ENCODE data around the gene CNTF.

Gene CNTF

DNA sequence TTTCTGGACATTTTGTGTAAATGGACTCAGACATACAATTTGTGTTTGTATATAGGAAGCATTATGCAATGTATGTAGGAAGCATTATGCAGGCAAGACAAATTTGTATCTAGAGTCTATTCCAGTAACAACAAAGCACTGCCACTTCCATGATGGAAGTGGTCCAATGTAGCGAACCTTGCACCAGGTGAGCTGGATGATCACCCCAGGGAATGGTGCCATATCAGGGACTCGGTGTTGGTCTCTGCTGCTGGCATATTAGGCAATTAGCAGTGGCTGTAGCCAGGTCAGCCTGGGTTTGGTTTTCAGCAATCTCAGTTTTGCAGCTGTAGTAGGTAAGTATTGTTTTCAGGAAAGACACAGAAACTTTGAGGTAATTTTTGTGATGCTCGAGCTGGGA is 30.8 kb upstream of the CNTF start:
- H3K36me3 ChIP-seq (ENCODE audit: control insufficient read depth in 2 of 2, insufficient read depth in 1 of 2, low read length in 2 of 2), result peaks cover 0 to 23% of the 10 kb centered on the region in 2 experiments; a peak in 1 of 3 replicates
- no peak for TF ChIP-seq ZNF785 (tag by site-specific recombination; IDR thresholded peaks at IDR 0.05)
- no peak for TF ChIP-seq TCF7L2 (IDR thresholded peaks at IDR 0.05; ENCODE audit: borderline replicate concordance, low read depth, low read length)
- TF ChIP-seq ZEB2 (tag by site-specific recombination; IDR thresholded peaks at IDR 0.05), result no peak
- TF ChIP-seq HOXD13 (CRISPR knock-in tag; IDR thresholded peaks at IDR 0.05; ENCODE audit: borderline replicate concordance), result no peak
- TF ChIP-seq, protein P1, sequence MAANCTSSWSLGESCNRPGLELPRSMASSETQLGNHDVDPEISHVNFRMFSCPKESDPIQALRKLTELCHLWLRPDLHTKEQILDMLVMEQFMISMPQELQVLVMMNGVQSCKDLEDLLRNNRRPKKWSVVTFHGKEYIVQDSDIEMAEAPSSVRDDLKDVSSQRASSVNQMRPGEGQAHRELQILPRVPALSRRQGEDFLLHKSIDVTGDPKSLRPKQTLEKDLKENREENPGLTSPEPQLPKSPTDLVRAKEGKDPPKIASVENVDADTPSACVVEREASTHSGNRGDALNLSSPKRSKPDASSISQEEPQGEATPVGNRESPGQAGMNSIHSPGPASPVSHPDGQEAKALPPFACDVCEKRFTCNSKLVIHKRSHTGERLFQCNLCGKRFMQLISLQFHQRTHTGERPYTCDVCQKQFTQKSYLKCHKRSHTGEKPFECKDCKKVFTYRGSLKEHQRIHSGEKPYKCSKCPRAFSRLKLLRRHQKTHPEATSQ (tag by site-specific recombination; IDR thresholded peaks at IDR 0.05), result no peak
- no peak for TF ChIP-seq GLIS2 (tag by site-specific recombination; IDR thresholded peaks at IDR 0.05)
- TF ChIP-seq PBX3 (CRISPR knock-in tag; IDR thresholded peaks at IDR 0.05), result no peak
- H3K9me3 ChIP-seq (ENCODE audit: control insufficient read depth, insufficient read depth, low read depth, low read length), result no peaks in the 10 kb centered on the region
- no peak overlapping the region for H3K4me3 ChIP-seq (ENCODE audit: low read depth, low read length)
- H3K4me1 ChIP-seq (ENCODE audit: control insufficient read depth, insufficient read depth, low read length), result peaks cover 3% of the 10 kb centered on the region; the same call in 1 of the 2 replicates
- ChIA-PET CTCF (no interaction called here), POLR2A (no interaction called here)
- no peak overlapping the region for H3K27ac ChIP-seq (ENCODE audit: extremely low read depth, low read depth, low read length)

- no peak overlapping the region for H3K4me3 ChIP-seq (ENCODE audit: low read depth, low read length)
- ChIA-PET POLR2A (no interaction called here), CTCF (no interaction called here)
- peaks cover 6% of the 10 kb centered on the region; the same call in 1 of the 2 replicates for H3K4me1 ChIP-seq (ENCODE audit: control insufficient read depth, insufficient read depth, low read length)
- no peaks in the 10 kb centered on the region for H3K9me3 ChIP-seq (ENCODE audit: control insufficient read depth, insufficient read depth, low read depth, low read length)
- TF ChIP-seq ZNF555 (tag by site-specific recombination; conservative IDR thresholded peaks at IDR 0.05) (no peak), ZNF600 (tag by site-specific recombination; IDR thresholded peaks at IDR 0.05) (0 out of 2 replicates have a peak, but pooled peaks have one; percentile 13), PRDM1 (tag by site-specific recombination; IDR thresholded peaks at IDR 0.05) (peak; percentile 65; the same call in 1 of the 2 replicates), ZFHX2 (tag by site-specific recombination; conservative IDR thresholded peaks at IDR 0.05) (peak; percentile 26; the same call in 1 of the 2 replicates)
- no peak overlapping the region for H3K27ac ChIP-seq (ENCODE audit: extremely low read depth, low read depth, low read length)
- H3K36me3 ChIP-seq (ENCODE audit: control insufficient read depth in 2 of 2, insufficient read depth in 1 of 2, low read length in 2 of 2), result peaks cover 0 to 17% of the 10 kb centered on the region in 2 experiments; a peak in 1 of 3 replicates
Observed at GRCh38 chr11:58592760-58593472, 29.5 kb upstream of the CNTF start.

DNA sequence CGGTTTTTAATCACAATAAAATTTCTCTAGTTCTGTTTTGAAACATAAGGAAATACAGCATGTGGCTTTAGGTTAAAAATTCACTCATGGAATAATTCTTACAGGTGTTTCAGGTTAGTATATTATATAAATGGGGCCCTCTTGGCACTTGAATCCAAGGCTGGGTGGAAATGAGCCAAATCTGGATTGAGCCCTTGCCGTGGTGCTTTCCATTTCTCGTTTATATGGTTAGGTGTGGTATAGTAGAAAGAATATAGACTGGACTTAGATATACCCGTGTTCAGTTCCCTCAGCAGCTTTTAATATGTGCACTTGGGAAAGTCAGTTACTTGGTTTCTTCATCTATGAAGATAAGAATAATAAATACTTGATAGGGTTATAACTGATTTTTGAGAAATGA is 27.6 kb upstream of the CNTF start:
- H3K9me3 ChIP-seq (ENCODE audit: control insufficient read depth, insufficient read depth, low read depth, low read length), result no peaks in the 10 kb centered on the region
- H3K4me1 ChIP-seq (ENCODE audit: control insufficient read depth, insufficient read depth, low read length), result peaks cover 6% of the 10 kb centered on the region; the same call in 1 of the 2 replicates
- ChIA-PET CTCF (interaction anchor here (0.6 to 0.9 kb wide), 2 partner anchors 9 to 157 kb away, joined by 3 read pairs; no protein-coding TSS in a partner anchor), POLR2A (interaction anchor here (0.7 kb wide), 1 partner anchor 364 kb away, joined by 6 read pairs; no protein-coding TSS in a partner anchor)
- TF ChIP-seq ZNF354C (tag by site-specific recombination; IDR thresholded peaks at IDR 0.05; ENCODE audit: borderline replicate concordance, low read depth) (no peak), ZNF791 (tag by site-specific recombination; IDR thresholded peaks at IDR 0.05) (no peak), ZNF175 (tag by site-specific recombination; IDR thresholded peaks at IDR 0.05) (no peak), ZNF621 (tag by site-specific recombination; IDR thresholded peaks at IDR 0.05) (no peak), ZNF677 (tag by site-specific recombination; IDR thresholded peaks at IDR 0.05) (no peak), ZNF623 (tag by site-specific recombination; IDR thresholded peaks at IDR 0.05) (no peak), ZXDB (tag by site-specific recombination; IDR thresholded peaks at IDR 0.05) (no peak), ZNF133 (tag by site-specific recombination; IDR thresholded peaks at IDR 0.05) (no peak)
- TF ChIP-seq, protein P2, sequence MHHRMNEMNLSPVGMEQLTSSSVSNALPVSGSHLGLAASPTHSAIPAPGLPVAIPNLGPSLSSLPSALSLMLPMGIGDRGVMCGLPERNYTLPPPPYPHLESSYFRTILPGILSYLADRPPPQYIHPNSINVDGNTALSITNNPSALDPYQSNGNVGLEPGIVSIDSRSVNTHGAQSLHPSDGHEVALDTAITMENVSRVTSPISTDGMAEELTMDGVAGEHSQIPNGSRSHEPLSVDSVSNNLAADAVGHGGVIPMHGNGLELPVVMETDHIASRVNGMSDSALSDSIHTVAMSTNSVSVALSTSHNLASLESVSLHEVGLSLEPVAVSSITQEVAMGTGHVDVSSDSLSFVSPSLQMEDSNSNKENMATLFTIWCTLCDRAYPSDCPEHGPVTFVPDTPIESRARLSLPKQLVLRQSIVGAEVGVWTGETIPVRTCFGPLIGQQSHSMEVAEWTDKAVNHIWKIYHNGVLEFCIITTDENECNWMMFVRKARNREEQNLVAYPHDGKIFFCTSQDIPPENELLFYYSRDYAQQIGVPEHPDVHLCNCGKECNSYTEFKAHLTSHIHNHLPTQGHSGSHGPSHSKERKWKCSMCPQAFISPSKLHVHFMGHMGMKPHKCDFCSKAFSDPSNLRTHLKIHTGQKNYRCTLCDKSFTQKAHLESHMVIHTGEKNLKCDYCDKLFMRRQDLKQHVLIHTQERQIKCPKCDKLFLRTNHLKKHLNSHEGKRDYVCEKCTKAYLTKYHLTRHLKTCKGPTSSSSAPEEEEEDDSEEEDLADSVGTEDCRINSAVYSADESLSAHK (tag by site-specific recombination; IDR thresholded peaks at IDR 0.05), result no peak
- TF ChIP-seq, protein P3, sequence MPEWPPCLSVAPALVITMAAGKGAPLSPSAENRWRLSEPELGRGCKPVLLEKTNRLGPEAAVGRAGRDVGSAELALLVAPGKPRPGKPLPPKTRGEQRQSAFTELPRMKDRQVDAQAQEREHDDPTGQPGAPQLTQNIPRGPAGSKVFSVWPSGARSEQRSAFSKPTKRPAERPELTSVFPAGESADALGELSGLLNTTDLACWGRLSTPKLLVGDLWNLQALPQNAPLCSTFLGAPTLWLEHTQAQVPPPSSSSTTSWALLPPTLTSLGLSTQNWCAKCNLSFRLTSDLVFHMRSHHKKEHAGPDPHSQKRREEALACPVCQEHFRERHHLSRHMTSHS (tag by site-specific recombination; IDR thresholded peaks at IDR 0.05), result no peak
- no peak overlapping the region for H3K27ac ChIP-seq (ENCODE audit: extremely low read depth, low read depth, low read length)
- peaks cover 0 to 14% of the 10 kb centered on the region in 2 experiments; a peak in 1 of 3 replicates for H3K36me3 ChIP-seq (ENCODE audit: control insufficient read depth in 2 of 2, insufficient read depth in 1 of 2, low read length in 2 of 2)
- H3K4me3 ChIP-seq (ENCODE audit: low read depth, low read length), result no peak overlapping the region
